ENCODE results near the gene CTSO.
"Not testable (repeated sequence)": the region's sequence is repeated elsewhere in the genome, so short reads cannot be mapped to it uniquely, and the experiment has no call there.

GRCh38 chr4:155934634-155935033 is 19.0 kb downstream of the CTSO start:
- not testable (repeated sequence) for TF ChIP-seq POLR2A (IDR thresholded peaks at IDR 0.05; ENCODE audit: borderline replicate concordance, extremely low read depth, insufficient read depth, insufficient read length); POLR2AphosphoS5 (IDR thresholded peaks at IDR 0.05; ENCODE audit: low read depth, low read length)

Measured in HCT116 (cell line).